ENCODE data around the gene BDKRB1.

GRCh38 chr14:96303981-96304380, 48.0 kb downstream of the BDKRB1 start:
- no peak for TF ChIP-seq CTCF (IDR thresholded peaks at IDR 0.05; ENCODE audit: borderline replicate concordance, extremely low read depth, low read length, poor library complexity, severe bottlenecking)
- no peak for TF ChIP-seq EZH2 (IDR thresholded peaks at IDR 0.05; ENCODE audit: borderline replicate concordance, low read depth, low read length, severe bottlenecking)
